Stomach (tissue), 9 donors: Measurements from ENCODE around the gene KLK13. TPM values are rescaled to one million over a fixed set of nuclear protein-coding genes. Genes with fewer than 3 reads are reported as not detected.

Source experiments
- DNase-seq, 2 donors: peaks; one replicate each; pipeline versions ENCODE4 v3.0.0 to v3.0.0-alpha.2; 2013 to 2019
- H3K27ac ChIP-seq, 5 donors: fragments of 200-600 bp in 4 of 5; sonication (generic) in 4 of 5; one replicate each; pipeline ENCODE4 v1.5.1; 2013 to 2019; ENCODE audit warnings: mild to moderate bottlenecking in 1 of 5, moderate library complexity in 1 of 5
- H3K27me3 ChIP-seq, 3 donors: fragments of 200-600 bp; sonication (generic); one replicate each; pipeline ENCODE4 v1.5.1; 2017 to 2019; ENCODE audit warnings: mixed run types in 1 of 3
- H3K36me3 ChIP-seq, 4 donors: fragments of 200-600 bp; sonication (generic); 1 replicate in 3 of 4; 2 replicates in 1 of 4; pipeline ENCODE4 v1.5.1; 2016 to 2019
- H3K4me1 ChIP-seq, 4 donors: fragments of 200-600 bp; sonication (generic); one replicate each; pipeline ENCODE4 v1.5.1; 2016 to 2019
- H3K4me3 ChIP-seq, 4 donors: fragments of 200-600 bp; sonication (generic) in 3 of 4; one replicate each; pipeline ENCODE4 v1.5.1; 2016 to 2019; ENCODE audit warnings: mild to moderate bottlenecking in 1 of 4
- H3K9me3 ChIP-seq, 4 donors: fragments of 200-600 bp; sonication (generic); one replicate each; pipeline ENCODE4 v1.5.1; 2016 to 2019
- EP300 ChIP-seq: sonication (generic); formaldehyde crosslinking; IDR thresholded peaks from one replicate; pipeline ENCODE4 v1.6.1; 2017; ENCODE audit warnings: antibody characterized with exemption
- POLR2A ChIP-seq, 4 donors: fragments of 450-650 bp; IDR thresholded peaks; one replicate each; pipeline ENCODE4 v1.6.1; 2016; ENCODE audit warnings: antibody characterized with exemption in 4 of 4, control low read depth in 2 of 4, mild to moderate bottlenecking in 1 of 4, moderate library complexity in 1 of 4
- POLR2AphosphoS5 ChIP-seq, 3 donors: sonication (generic); formaldehyde crosslinking; IDR thresholded peaks; one replicate each; pipeline ENCODE4 v1.6.1; 2016; ENCODE audit warnings: antibody characterized with exemption in 3 of 3
- WGBS, 5 donors: extraction: QIAGEN DNeasy Blood & Tissue Kit in 3 of 5; methylation state at CpG; one replicate each; pipeline versions ENCODE4 v1.1.5 to v1.1.7; 2013 to 2018; 5-methylcytosine and 5-hydroxymethylcytosine counted together
- intact Hi-C: fragments of 100-400 bp; cut with DNase I; formaldehyde crosslinking; loops from one replicate; pipeline ENCODE4 v1.15.1; 2023; ENCODE audit warnings: low total_unique reads
- polyA plus RNA-seq, 3 donors: library from polyadenylated mRNA; stranded (reverse); fragments of 200-250 nt; gene quantifications; one replicate each; pipeline ENCODE4 v1.2.3, GENCODE V29; 2013
- total RNA-seq, 5 donors: library from RNA; depleted of rRNA; stranded (reverse); fragments of >200 nt; gene quantifications; one replicate each; pipeline versions ENCODE4 v1.1.0 to v1.2.3, GENCODE V29; 2014 to 2016
- TF ChIP-seq, protein P1 (sequence below), 7 experiments: fragments of 450-650 bp in 4 of 7; fragments of 200-600 bp in 3 of 7; sonication (generic) in 3 of 7; IDR thresholded peaks; one replicate each; pipeline ENCODE4 v1.5.1; 2016 to 2019; ENCODE audit warnings: antibody characterized with exemption in 7 of 7, control low read depth in 2 of 7, mild to moderate bottlenecking in 1 of 7
- donor health status: healthy with polysubstance abuse.
- donor health status: Bipolar disorder and iron deficiency.
- donor health status: healthy.

The KLK13 gene
- total and polyA plus RNA-seq, 8 donors = 3.2 to 82.1 (median 9.7) TPM; not detected in 4

- intact Hi-C loops = no loop called here
- WGBS, 5 donors = 85 to 93% (median 88%) methylated on average over 7 to 14 of the region's 14 CpGs
- no peaks in the 10 kb centered on the region for H3K9me3 ChIP-seq
- peaks cover 0 to 30% (median 3%) of the 10 kb centered on the region in 3 donors for H3K27me3 ChIP-seq
- TF ChIP-seq, protein P1, sequence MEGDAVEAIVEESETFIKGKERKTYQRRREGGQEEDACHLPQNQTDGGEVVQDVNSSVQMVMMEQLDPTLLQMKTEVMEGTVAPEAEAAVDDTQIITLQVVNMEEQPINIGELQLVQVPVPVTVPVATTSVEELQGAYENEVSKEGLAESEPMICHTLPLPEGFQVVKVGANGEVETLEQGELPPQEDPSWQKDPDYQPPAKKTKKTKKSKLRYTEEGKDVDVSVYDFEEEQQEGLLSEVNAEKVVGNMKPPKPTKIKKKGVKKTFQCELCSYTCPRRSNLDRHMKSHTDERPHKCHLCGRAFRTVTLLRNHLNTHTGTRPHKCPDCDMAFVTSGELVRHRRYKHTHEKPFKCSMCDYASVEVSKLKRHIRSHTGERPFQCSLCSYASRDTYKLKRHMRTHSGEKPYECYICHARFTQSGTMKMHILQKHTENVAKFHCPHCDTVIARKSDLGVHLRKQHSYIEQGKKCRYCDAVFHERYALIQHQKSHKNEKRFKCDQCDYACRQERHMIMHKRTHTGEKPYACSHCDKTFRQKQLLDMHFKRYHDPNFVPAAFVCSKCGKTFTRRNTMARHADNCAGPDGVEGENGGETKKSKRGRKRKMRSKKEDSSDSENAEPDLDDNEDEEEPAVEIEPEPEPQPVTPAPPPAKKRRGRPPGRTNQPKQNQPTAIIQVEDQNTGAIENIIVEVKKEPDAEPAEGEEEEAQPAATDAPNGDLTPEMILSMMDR (IDR thresholded peaks at IDR 0.05) = no peak
- TF ChIP-seq POLR2AphosphoS5 (IDR thresholded peaks at IDR 0.05) (no peak), EP300 (no peak), POLR2A (IDR thresholded peaks at IDR 0.05) (no peak)
- no peaks in the 10 kb centered on the region for H3K36me3 ChIP-seq
- H3K4me3 ChIP-seq = no peak overlapping the region
- no peak overlapping the region for H3K27ac ChIP-seq
- no peaks in the 10 kb centered on the region for H3K4me1 ChIP-seq
- no peak for DNase-seq
Observed at GRCh38 chr19:51081476-51081875, 16.6 kb upstream of the KLK13 start.

DNA sequence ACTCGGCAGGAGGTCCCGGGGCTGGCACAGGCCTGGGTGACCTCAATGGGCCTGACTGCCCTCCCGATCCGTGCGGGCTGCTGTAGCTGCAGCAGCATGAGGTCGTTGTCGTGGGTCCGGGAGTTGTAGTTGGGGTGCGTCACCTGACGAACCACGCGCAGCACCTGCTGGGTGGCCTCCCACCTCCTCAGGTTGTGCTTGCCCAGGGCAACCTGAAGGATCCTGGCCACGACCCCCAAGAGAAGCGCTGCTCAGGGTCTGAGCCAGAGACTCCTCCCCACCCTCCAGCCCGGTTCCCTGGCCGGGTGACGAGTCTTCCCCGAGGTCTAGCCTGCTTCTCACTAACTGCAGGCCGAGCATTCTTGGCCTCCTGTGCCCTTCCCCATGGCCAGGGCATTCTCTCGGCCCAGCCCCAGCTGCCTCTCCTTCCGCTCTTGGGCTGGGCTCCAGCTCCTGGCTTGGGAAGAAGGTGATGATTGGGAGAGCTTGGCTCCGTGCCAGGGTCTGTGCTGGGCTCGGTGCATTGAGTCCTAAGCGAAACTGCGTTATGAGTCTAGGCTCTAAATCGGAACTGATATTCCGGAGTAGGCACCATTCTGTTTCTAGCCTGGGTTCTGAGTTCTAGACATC lies 14.7 kb upstream of the KLK13 start:
- WGBS, 5 donors = 67 to 76% (median 71%) methylated on average over 18 to 27 of the region's 27 CpGs
- peak in 1 of 2 donors; percentile 72 for DNase-seq
- intact Hi-C loops = no loop called here

DNA sequence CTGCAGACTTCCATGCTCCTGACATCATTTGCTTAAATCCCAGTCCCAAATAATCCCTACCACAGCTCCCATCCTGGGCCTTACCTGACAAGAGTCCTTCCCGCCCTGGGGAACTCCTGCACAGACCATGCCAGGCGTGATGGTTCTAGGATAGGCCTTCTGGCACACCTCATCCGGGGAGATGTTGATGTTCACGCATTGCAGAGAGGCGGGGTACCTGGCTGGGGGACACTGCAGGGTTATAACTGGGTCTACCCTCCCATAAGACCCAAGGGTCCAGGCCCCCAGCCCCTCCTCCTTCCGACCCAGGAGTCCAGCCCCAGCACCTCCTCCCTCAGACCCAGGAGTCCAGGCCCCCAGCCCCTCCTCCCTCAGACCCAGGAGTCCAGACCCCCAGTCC lies 13.8 kb upstream of the KLK13 start:
- intact Hi-C loops = no loop called here
- peaks cover 0 to 8% (median 4%) of the 10 kb centered on the region in 4 donors for H3K9me3 ChIP-seq
- H3K27ac ChIP-seq = no peak overlapping the region
- H3K4me3 ChIP-seq = no peak overlapping the region
- WGBS, 5 donors = 83 to 94% (median 89%) methylated on average over 6 of the region's 6 CpGs
- DNase-seq = no peak
- H3K27me3 ChIP-seq = peaks cover 0 to 22% (median 3%) of the 10 kb centered on the region in 3 donors
- no peaks in the 10 kb centered on the region for H3K36me3 ChIP-seq
- H3K4me1 ChIP-seq = no peaks in the 10 kb centered on the region
- no peak for TF ChIP-seq POLR2A (IDR thresholded peaks at IDR 0.05)
- TF ChIP-seq, protein P1 (IDR thresholded peaks at IDR 0.05) = no peak
- no peak for TF ChIP-seq POLR2AphosphoS5 (IDR thresholded peaks at IDR 0.05)
- TF ChIP-seq EP300 = no peak

More for the DNA sequence above, 14.7 kb upstream of the KLK13 start:
- TF ChIP-seq POLR2AphosphoS5 (IDR thresholded peaks at IDR 0.05) (no peak), POLR2A (IDR thresholded peaks at IDR 0.05) (no peak), EP300 (no peak)
- TF ChIP-seq, protein P1 (IDR thresholded peaks at IDR 0.05) = no peak
- H3K36me3 ChIP-seq = no peaks in the 10 kb centered on the region
- H3K4me1 ChIP-seq = no peaks in the 10 kb centered on the region
- no peak overlapping the region for H3K4me3 ChIP-seq
- no peak overlapping the region for H3K27ac ChIP-seq
- H3K27me3 ChIP-seq = peaks cover 0 to 30% (median 3%) of the 10 kb centered on the region in 3 donors
- no peaks in the 10 kb centered on the region for H3K9me3 ChIP-seq

DNA sequence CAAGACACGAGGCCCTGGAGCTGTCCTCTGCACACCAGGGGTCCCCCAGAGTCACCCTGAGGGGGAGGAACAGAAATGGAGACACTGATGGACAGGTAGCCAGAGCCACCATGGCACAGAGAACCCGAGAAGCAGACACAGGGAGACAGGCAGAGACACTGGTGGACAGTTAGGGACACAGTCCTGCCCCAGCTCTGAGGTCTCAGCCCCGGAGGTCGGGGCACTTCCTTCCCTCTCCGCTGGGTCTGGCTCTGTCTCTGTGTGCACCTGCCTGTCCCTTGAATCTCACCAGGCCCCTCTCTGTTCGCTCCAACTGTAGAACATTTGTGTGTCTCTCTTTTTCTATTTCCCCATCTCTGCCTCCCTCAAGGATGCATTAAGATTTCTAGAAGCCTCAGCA lies 13.2 kb upstream of the KLK13 start:
- no peak for DNase-seq
- Histone ChIP-seq H3K4me1 (no peaks in the 10 kb centered on the region), H3K27ac (no peak overlapping the region), H3K9me3 (peaks cover 0 to 11% (median 9%) of the 10 kb centered on the region in 4 donors), H3K27me3 (peaks cover 0 to 15% (median 3%) of the 10 kb centered on the region in 3 donors), H3K4me3 (no peak overlapping the region), H3K36me3 (no peaks in the 10 kb centered on the region)
- TF ChIP-seq, protein P1 (IDR thresholded peaks at IDR 0.05) = no peak
- TF ChIP-seq EP300 (no peak), POLR2AphosphoS5 (IDR thresholded peaks at IDR 0.05) (no peak), POLR2A (IDR thresholded peaks at IDR 0.05) (no peak)
- intact Hi-C loops = no loop called here
- 63 to 85% (median 81%) methylated on average over 5 to 6 of the region's 6 CpGs for WGBS, 5 donors
